Hepatic stellate cell (primary cell): ENCODE results near the gene SPATA31E1.
"Not testable (repeated sequence)": the region's sequence is repeated elsewhere in the genome, so short reads cannot be mapped to it uniquely, and the experiment has no call there.

ENCODE experiments used
- DNase-seq: peaks from one replicate; pipeline ENCODE4 v3.0.0; 2011; ENCODE audit warnings: low spot score

The SPATA31E1 gene

DNA sequence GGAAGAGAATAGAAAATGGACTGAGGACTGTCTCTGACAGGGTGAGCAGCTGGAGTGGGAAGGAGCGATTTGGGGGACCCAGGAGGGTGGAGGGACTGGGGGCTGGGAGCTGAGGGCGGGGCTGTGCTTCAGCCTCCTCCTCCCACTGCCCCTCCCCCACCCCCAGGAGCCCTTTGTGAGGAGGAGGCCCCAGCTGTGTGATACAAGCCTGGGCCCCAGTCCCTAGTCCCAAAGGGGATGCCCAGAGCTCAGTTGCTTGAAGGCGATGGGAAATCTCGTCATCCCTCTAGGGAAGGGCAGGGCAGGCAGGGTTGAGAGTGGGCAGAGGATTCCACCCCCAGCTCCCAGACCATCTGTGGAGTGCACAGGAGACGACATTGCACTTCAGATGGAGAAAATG lies at the start of gene SPATA31E1:
Gene SPATA31E1, plus strand, starts transcription at position 251 of the 400 bp plus-strand sequence. Its CDS starts 15 bp downstream, at position 266.
- no peak for DNase-seq

DNA sequence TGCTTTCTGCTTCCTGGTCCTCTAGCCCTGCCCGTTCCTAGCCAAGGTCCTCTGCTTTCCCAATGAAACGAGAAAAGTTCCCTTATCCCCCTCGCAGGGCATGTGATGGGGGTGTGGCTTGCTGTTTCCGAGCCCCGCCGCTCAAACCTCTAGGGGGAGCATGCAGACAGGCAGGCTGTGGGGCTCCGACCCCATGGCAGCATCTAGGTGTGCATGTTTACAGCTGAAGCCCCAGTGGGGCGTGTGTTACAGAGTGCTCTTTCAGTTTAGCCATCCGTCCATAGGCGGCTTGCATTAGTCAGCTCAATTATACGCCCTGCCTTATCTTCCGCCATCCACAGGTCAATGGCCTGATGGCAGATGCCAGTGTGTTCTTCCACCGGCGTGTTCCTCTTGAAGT lies 48.3 kb upstream of the SPATA31E1 start:
- no peak for DNase-seq

- DNase-seq, result no peak
Measured at GRCh38 chr9:87836536-87836935, 46.1 kb upstream of the SPATA31E1 start.

DNA sequence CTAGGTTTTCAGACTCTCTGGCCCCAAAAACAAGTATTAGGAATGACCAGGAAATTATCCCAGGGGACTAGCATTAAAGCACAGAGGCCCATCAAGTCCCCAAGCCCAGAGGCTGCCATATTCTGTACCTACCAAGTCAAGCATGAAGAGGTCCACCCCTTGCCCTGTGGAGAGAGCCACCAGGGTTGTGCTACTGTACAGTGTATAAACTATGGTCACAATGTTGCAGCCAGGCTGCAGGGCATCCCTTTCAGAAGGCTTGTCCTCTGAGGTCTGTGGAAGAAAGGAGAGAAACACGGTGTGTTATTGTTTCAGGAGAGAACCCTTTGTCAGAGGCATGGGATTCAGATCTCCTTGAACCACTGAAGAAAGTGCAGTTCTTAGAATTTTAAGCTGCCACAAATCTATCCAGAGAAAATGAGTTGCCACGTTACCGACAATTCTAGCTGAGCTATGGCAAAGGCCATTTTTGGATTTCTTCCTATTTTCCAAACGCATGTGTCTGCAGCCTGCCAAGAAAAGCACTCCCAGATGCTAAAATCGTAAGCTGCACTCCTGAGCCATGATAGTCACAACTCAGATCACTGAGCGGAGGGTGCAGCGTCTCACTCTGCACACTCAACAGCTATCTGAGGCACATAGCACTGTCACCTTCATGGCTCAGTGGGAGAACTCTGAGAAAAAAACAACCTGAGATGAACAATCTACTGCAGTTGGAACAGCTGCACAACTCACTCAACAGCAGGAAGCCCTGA lies 45.5 kb upstream of the SPATA31E1 start:
- no peak for DNase-seq

DNA sequence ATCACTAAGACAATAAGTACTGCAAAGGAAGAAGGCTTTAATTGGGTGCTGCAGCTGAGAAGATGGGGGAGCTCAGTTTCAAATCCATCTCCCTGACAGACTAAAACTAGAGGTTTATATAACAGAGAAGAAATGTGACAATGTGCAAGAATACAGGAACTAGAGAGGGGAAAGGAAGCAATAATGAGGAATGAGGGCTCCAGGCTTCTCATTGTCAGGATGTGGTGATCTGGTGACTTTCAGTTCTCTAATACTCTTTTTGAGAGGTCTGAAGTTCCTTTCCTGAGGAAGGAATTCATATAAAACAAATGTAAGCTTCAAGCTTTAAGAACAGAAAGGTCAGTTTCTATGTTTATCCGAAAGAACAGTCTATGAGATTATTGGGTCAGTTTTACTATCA lies 42.5 kb upstream of the SPATA31E1 start:
- DNase-seq, result no peak

DNA sequence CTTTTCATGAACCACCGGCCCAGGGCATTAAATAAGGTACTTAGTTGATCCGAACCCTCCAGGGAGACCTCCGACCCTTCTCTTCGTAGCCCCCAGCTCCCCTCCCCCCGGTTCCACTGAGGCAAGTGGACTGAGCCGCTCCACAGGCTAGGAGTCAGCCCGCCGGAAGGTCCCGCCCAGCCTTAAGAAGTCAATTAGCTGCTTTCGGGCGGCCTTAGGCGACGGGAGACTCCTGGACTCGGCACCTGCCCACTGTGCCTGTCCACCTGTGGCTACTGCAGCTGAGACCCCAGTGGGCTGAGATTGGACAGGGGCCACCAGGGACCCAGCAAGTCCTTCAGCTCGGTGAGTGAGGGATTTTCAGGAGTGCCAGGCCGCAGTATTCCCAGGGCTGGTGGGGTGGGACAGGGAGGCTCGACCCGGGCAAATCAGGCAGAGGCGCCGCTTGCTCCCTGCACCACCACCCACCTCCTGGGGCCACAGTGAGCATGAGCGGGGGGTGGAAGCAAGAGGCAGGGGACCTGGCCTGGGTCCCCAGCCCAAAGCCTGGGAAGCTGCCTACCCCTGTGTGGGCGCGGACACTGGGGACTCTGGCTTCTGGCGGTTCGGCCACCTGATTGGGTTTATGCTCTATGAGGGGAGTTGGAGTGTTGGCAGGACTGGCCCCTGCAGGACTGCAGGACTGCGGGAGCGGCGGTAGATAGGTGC lies 39.6 kb upstream of the SPATA31E1 start:
- no peak for DNase-seq

DNA sequence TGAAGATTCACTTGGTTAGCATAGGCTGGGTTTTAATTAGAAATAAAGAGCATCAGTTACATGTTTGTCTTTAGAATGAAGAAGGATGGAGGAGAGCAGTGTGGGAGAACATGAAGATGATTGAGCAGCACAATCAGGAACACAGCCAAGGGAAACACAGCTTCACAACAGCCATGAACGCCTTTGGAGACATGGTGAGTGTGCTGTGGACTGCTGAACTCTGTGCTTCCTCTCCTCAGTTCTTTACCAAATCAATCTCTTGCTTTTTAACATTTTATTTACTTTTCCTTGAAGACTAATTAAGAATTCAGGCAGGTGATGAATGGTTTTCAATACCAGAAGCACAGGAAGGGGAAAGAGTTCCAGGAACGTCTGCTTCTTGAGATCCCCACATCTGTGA lies 38.2 kb upstream of the SPATA31E1 start:
- no peak for DNase-seq

GRCh38 chr9:87847817-87848216 lies 34.9 kb upstream of the SPATA31E1 start:
- not testable (repeated sequence) for DNase-seq

- no peak for DNase-seq
Measured at GRCh38 chr9:87849144-87849758, 33.4 kb upstream of the SPATA31E1 start.

DNA sequence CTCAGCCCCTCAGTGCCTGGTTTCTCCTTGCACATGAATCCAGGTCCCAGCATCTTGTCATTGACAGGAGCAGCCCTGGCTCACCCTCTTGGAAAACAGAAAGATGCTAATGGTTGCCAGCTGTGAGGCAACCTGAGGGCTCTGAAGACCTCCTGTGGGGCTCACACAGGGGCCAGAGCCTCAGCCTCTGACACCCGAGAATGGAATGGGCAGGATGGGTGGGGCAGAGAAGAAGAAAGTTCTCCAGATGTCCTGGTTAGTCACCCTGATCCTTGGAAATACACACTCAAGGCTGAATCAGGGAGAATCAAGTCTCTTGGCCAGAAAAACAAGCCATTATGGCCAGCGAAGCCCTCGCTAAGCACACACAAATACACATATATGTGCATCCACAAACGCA lies 32.3 kb upstream of the SPATA31E1 start:
- DNase-seq, result peak; percentile 48

- DNase-seq, result not testable (repeated sequence)
Measured at GRCh38 chr9:87851186-87851585, 31.5 kb upstream of the SPATA31E1 start.

GRCh38 chr9:87853302-87853701 lies 29.4 kb upstream of the SPATA31E1 start:
- no peak for DNase-seq

- no peak for DNase-seq
Measured at GRCh38 chr9:87853876-87854579, 28.6 kb upstream of the SPATA31E1 start.

- DNase-seq, result no peak
Measured at GRCh38 chr9:87854580-87854955, 28.1 kb upstream of the SPATA31E1 start.

DNA sequence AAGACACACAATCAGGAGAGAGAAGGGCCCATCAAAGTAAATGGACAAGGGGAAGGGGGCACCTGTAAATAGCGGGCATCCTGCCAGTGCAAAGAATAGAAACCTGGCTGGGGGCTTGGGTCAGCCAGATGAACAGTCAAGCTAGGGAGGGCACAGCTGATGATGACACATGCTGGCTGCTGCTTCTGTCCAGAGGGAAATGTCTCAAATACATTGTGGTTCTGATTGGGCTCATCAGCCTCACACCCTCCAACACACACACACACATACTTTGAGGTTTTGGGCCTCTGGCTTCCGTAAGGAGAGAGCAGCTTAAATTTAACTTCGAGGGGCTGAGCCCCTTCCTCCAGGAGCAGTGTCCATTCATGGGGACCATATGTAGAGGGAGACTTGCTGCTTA lies 27.6 kb upstream of the SPATA31E1 start:
- no peak for DNase-seq

DNA sequence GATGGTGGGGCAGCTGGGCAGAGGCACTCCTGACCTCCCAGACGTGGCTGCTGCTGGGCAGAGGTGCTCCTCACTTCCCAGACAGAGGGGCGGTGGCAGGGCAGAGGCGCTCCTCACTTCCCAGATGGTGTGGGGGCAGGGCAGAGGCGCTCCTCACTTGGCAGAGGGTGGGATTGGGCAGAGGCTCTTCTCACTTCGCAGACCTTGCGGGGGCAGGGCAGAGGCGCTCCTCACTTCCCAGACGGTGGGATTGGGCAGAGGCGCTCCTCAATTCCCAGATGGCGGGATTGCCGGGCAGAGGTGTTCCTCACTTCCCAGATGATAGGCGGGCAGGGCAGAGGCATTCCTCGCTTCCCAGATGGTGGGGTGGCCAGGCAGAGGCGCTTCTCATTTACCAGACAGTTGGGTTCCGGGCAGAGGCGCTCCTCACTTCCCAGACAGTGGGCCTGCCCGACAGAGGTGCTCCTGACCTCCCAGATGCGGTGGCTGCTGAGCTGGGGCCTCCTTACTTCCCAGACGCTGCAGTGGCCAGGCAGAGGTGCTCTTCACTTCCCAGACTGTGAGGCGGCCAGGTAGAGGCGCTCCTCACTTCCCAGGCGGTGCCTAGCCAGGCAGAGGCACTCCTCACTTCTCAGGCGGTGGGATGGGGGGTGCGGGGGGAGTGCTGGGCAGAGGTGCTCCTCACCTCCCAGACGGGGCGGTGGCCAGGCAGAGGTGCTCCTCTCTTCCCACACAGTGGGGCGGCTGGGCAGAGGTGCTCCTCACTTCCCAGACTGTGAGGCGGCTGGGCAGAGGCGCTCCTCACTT lies 25.3 kb upstream of the SPATA31E1 start:
- DNase-seq, result no peak

- DNase-seq, result no peak
Measured at GRCh38 chr9:87857948-87858335, 24.7 kb upstream of the SPATA31E1 start.

DNA sequence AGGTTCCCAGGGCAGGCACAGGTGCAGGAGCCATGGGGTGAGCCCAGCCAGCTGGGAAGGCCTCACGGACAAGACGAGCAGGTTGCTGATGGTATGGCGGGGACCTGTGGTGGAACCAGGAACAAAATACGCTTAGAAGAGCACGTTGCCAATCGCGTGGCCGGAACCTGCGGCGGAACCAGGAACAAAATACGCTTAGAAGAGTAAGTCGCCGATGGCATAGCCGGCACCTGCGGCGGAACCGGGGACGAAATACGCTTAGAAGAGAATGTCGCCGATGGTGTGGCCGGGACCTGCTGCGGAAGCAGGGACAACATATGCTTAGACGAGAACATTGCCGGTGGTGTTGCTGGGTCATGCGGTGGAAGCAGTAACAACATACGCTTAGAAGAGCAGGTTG lies 23.5 kb upstream of the SPATA31E1 start:
- no peak for DNase-seq

- no peak for DNase-seq
Measured at GRCh38 chr9:87859786-87860185, 22.9 kb upstream of the SPATA31E1 start.

GRCh38 chr9:87861332-87861731 lies 21.3 kb upstream of the SPATA31E1 start:
- DNase-seq, result no peak

- DNase-seq, result peak; percentile 64
Measured at GRCh38 chr9:87862536-87863268, 20.0 kb upstream of the SPATA31E1 start.
